Breast epithelium (tissue), 3 donors: Measurements from ENCODE around the gene DMBT1.

Source experiments
- POLR2AphosphoS5 ChIP-seq, 3 donors: sonication (generic); formaldehyde crosslinking; IDR thresholded peaks; one replicate each; pipeline ENCODE4 v1.6.1; 2017; ENCODE audit warnings: antibody characterized with exemption in 3 of 3
- TF ChIP-seq, protein P1 (sequence below), 3 donors: fragments of 450-650 bp; IDR thresholded peaks; one replicate each; pipeline ENCODE4 v1.5.1; 2016 to 2017; ENCODE audit warnings: antibody characterized with exemption in 3 of 3, mild to moderate bottlenecking in 3 of 3, moderate library complexity in 3 of 3

- TF ChIP-seq, protein P1, sequence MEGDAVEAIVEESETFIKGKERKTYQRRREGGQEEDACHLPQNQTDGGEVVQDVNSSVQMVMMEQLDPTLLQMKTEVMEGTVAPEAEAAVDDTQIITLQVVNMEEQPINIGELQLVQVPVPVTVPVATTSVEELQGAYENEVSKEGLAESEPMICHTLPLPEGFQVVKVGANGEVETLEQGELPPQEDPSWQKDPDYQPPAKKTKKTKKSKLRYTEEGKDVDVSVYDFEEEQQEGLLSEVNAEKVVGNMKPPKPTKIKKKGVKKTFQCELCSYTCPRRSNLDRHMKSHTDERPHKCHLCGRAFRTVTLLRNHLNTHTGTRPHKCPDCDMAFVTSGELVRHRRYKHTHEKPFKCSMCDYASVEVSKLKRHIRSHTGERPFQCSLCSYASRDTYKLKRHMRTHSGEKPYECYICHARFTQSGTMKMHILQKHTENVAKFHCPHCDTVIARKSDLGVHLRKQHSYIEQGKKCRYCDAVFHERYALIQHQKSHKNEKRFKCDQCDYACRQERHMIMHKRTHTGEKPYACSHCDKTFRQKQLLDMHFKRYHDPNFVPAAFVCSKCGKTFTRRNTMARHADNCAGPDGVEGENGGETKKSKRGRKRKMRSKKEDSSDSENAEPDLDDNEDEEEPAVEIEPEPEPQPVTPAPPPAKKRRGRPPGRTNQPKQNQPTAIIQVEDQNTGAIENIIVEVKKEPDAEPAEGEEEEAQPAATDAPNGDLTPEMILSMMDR (IDR thresholded peaks at IDR 0.05) = no peak
- TF ChIP-seq POLR2AphosphoS5 (IDR thresholded peaks at IDR 0.05) = no peak
Measured at GRCh38 chr10:122639801-122640200, 79.2 kb downstream of the DMBT1 start.
